Activated CD8-positive, alpha-beta memory T cell treated with anti-CD3 and anti-CD28 coated beads, Interleukin-2, amount 50 U/mL, for 1 hour (primary cell): ENCODE data around the gene NEK7.

Source experiments
- DNase-seq: peaks from one replicate; pipeline ENCODE4 v3.0.0-alpha.2; 2020; ENCODE audit errors: extremely low read depth

Gene NEK7

GRCh38 chr1:198143797-198144196 lies 13.0 kb upstream of the NEK7 start:
- no peak for DNase-seq

- DNase-seq = no peak
Observed at GRCh38 chr1:198147216-198147615, 9.6 kb upstream of the NEK7 start.

GRCh38 chr1:198150369-198150768 lies 6.4 kb upstream of the NEK7 start:
- DNase-seq = no peak

GRCh38 chr1:198151688-198152087 lies 5.1 kb upstream of the NEK7 start:
- no peak for DNase-seq

- no peak for DNase-seq
Observed at GRCh38 chr1:198153103-198153502, 3.7 kb upstream of the NEK7 start.

GRCh38 chr1:198153804-198154203 lies 3.0 kb upstream of the NEK7 start:
- no peak for DNase-seq

GRCh38 chr1:198155253-198155652 lies 1.5 kb upstream of the NEK7 start:
- no peak for DNase-seq

GRCh38 chr1:198156111-198156744 lies 570 bp upstream of the NEK7 start:
- no peak for DNase-seq

- peak; percentile 50 for DNase-seq
Observed at GRCh38 chr1:198157241-198157846, 546 bp downstream of the NEK7 start.

GRCh38 chr1:198157847-198158725 lies 1.3 kb downstream of the NEK7 start:
- no peak for DNase-seq

- DNase-seq = peak; percentile 51
Observed at GRCh38 chr1:198158735-198159589, 2.2 kb downstream of the NEK7 start.

- no peak for DNase-seq
Observed at GRCh38 chr1:198160222-198160621, 3.4 kb downstream of the NEK7 start.

- no peak for DNase-seq
Observed at GRCh38 chr1:198160946-198161614, 4.3 kb downstream of the NEK7 start.

- no peak for DNase-seq
Observed at GRCh38 chr1:198161718-198162090, 4.9 kb downstream of the NEK7 start.

- DNase-seq = no peak
Observed at GRCh38 chr1:198162091-198162767, 5.4 kb downstream of the NEK7 start.

GRCh38 chr1:198165927-198166647 lies 9.3 kb downstream of the NEK7 start:
- DNase-seq = no peak

GRCh38 chr1:198166900-198167299 lies 10.1 kb downstream of the NEK7 start:
- DNase-seq = no peak

GRCh38 chr1:198167436-198167934 lies 10.7 kb downstream of the NEK7 start:
- no peak for DNase-seq

GRCh38 chr1:198168227-198168626 lies 11.4 kb downstream of the NEK7 start:
- DNase-seq = no peak

GRCh38 chr1:198169672-198170071 lies 12.9 kb downstream of the NEK7 start:
- DNase-seq = no peak
